Measurements from ENCODE around the gene AHCYL1. TPM values are rescaled to one million over a fixed set of nuclear protein-coding genes. Genes with fewer than 3 reads are reported as not detected.
A peak's percentile ranks its signal among the peaks of the same experiment; 100 is the strongest.
"Not testable (repeated sequence)": the region's sequence is repeated elsewhere in the genome, so short reads cannot be mapped to it uniquely, and the experiment has no call there.

AHCYL1 gene
- 100 to 1,000 TPM; 104 to 123 (median 117) TPM for polyA plus RNA-seq (ENCODE audit: insufficient read length in 3 of 3)
- long read RNA-seq, donor 1, full-length matches to known transcripts, result 17 of 17 reads
- long read RNA-seq, donor 1, partial matches to known transcripts, result 0 of 17 reads
- long read RNA-seq, donor 1, other reads (novel, unspliced or antisense), result 0 of 17 reads
- long read RNA-seq, donor 2, full-length matches to known transcripts, result 14 of 14 reads
- long read RNA-seq, donor 2, partial matches to known transcripts, result 0 of 14 reads
- long read RNA-seq, donor 2, other reads (novel, unspliced or antisense), result 0 of 14 reads
- long read RNA-seq, donor 3, full-length matches to known transcripts, result 36 of 36 reads
- long read RNA-seq, donor 3, partial matches to known transcripts, result 0 of 36 reads
- long read RNA-seq, donor 3, other reads (novel, unspliced or antisense), result 0 of 36 reads
- long read RNA-seq, donor 4, full-length matches to known transcripts, result 18 of 18 reads
- long read RNA-seq, donor 4, partial matches to known transcripts, result 0 of 18 reads
- long read RNA-seq, donor 4, other reads (novel, unspliced or antisense), result 0 of 18 reads
- long read RNA-seq, donor 5, result 0 reads
- long read RNA-seq, donor 6, full-length matches to known transcripts, result 23 of 23 reads
- long read RNA-seq, donor 6, partial matches to known transcripts, result 0 of 23 reads
- long read RNA-seq, donor 6, other reads (novel, unspliced or antisense), result 0 of 23 reads
- long read RNA-seq, donor 7, full-length matches to known transcripts, result 18 of 35 reads
- long read RNA-seq, donor 7, partial matches to known transcripts, result 17 of 35 reads
- long read RNA-seq, donor 7, other reads (novel, unspliced or antisense), result 0 of 35 reads
- long read RNA-seq, donor 8, full-length matches to known transcripts, result 33 of 41 reads
- long read RNA-seq, donor 8, partial matches to known transcripts, result 8 of 41 reads
- long read RNA-seq, donor 8, other reads (novel, unspliced or antisense), result 0 of 41 reads
- long read RNA-seq, donor 9, full-length matches to known transcripts, result 24 of 24 reads
- long read RNA-seq, donor 9, partial matches to known transcripts, result 0 of 24 reads
- long read RNA-seq, donor 9, other reads (novel, unspliced or antisense), result 0 of 24 reads
- long read RNA-seq, donor 10, full-length matches to known transcripts, result 15 of 68 reads
- long read RNA-seq, donor 10, partial matches to known transcripts, result 53 of 68 reads
- long read RNA-seq, donor 10, other reads (novel, unspliced or antisense), result 0 of 68 reads
- long read RNA-seq, donor 11, full-length matches to known transcripts, result 18 of 18 reads
- long read RNA-seq, donor 11, partial matches to known transcripts, result 0 of 18 reads
- long read RNA-seq, donor 11, other reads (novel, unspliced or antisense), result 0 of 18 reads
- long read RNA-seq, donor 12, full-length matches to known transcripts, result 8 of 8 reads
- long read RNA-seq, donor 12, partial matches to known transcripts, result 0 of 8 reads
- long read RNA-seq, donor 12, other reads (novel, unspliced or antisense), result 0 of 8 reads
- long read RNA-seq, donor 13, full-length matches to known transcripts, result 31 of 31 reads
- long read RNA-seq, donor 13, partial matches to known transcripts, result 0 of 31 reads
- long read RNA-seq, donor 13, other reads (novel, unspliced or antisense), result 0 of 31 reads
- long read RNA-seq, donor 14, full-length matches to known transcripts, result 16 of 21 reads
- long read RNA-seq, donor 14, partial matches to known transcripts, result 5 of 21 reads
- long read RNA-seq, donor 14, other reads (novel, unspliced or antisense), result 0 of 21 reads
- long read RNA-seq, donor 15, full-length matches to known transcripts, result 7 of 7 reads
- long read RNA-seq, donor 15, partial matches to known transcripts, result 0 of 7 reads
- long read RNA-seq, donor 15, other reads (novel, unspliced or antisense), result 0 of 7 reads
- long read RNA-seq, donor 16, full-length matches to known transcripts, result 64 of 69 reads
- long read RNA-seq, donor 16, partial matches to known transcripts, result 5 of 69 reads
- long read RNA-seq, donor 16, other reads (novel, unspliced or antisense), result 0 of 69 reads

GRCh38 chr1:109984456-109985246, at the start of gene AHCYL1:
AHCYL1 (plus strand) TSS chr1:109984765; CDS start chr1:109985053, 288 bp downstream.
- DNase-seq (ENCODE audit: extremely low read depth in 1 of 11, low read depth in 9 of 11, low spot score in 4 of 11), result peak; percentile 98 to 100 (median 98)

GRCh38 chr1:109935451-109935900, 49.1 kb upstream of the AHCYL1 start:
- no peak for DNase-seq (ENCODE audit: extremely low read depth in 1 of 11, low read depth in 9 of 11, low spot score in 4 of 11)

GRCh38 chr1:109937738-109938137, 46.8 kb upstream of the AHCYL1 start:
- DNase-seq (ENCODE audit: extremely low read depth in 1 of 11, low read depth in 9 of 11, low spot score in 4 of 11), result no peak

GRCh38 chr1:109938556-109938955, 46.0 kb upstream of the AHCYL1 start:
- DNase-seq (ENCODE audit: extremely low read depth in 1 of 11, low read depth in 9 of 11, low spot score in 4 of 11), result no peak

GRCh38 chr1:109942434-109942833, 42.1 kb upstream of the AHCYL1 start:
- no peak for DNase-seq (ENCODE audit: extremely low read depth in 1 of 11, low read depth in 9 of 11, low spot score in 4 of 11)

GRCh38 chr1:109944541-109944940, 40.0 kb upstream of the AHCYL1 start:
- DNase-seq (ENCODE audit: extremely low read depth in 1 of 11, low read depth in 9 of 11, low spot score in 4 of 11), result no peak

- DNase-seq (ENCODE audit: extremely low read depth in 1 of 11, low read depth in 9 of 11, low spot score in 4 of 11), result no peak
These were observed 38.1 kb upstream of the AHCYL1 start for GRCh38 chr1:109946511-109946910.

GRCh38 chr1:109947582-109948284, 36.8 kb upstream of the AHCYL1 start:
- no peak for DNase-seq (ENCODE audit: extremely low read depth in 1 of 11, low read depth in 9 of 11, low spot score in 4 of 11)

GRCh38 chr1:109948285-109948630, 36.3 kb upstream of the AHCYL1 start:
- DNase-seq (ENCODE audit: extremely low read depth in 1 of 11, low read depth in 9 of 11, low spot score in 4 of 11), result no peak

- DNase-seq (ENCODE audit: extremely low read depth in 1 of 11, low read depth in 9 of 11, low spot score in 4 of 11), result no peak
These were observed 34.5 kb upstream of the AHCYL1 start for GRCh38 chr1:109950038-109950437.

GRCh38 chr1:109950509-109950908, 34.1 kb upstream of the AHCYL1 start:
- no peak for DNase-seq (ENCODE audit: extremely low read depth in 1 of 11, low read depth in 9 of 11, low spot score in 4 of 11)

GRCh38 chr1:109951501-109951900, 33.1 kb upstream of the AHCYL1 start:
- DNase-seq (ENCODE audit: extremely low read depth in 1 of 11, low read depth in 9 of 11, low spot score in 4 of 11), result not testable (repeated sequence)

- DNase-seq (ENCODE audit: extremely low read depth in 1 of 11, low read depth in 9 of 11, low spot score in 4 of 11), result no peak
These were observed 30.5 kb upstream of the AHCYL1 start for GRCh38 chr1:109954041-109954512.

GRCh38 chr1:109959632-109959973, 25.0 kb upstream of the AHCYL1 start:
- DNase-seq (ENCODE audit: extremely low read depth in 1 of 11, low read depth in 9 of 11, low spot score in 4 of 11), result no peak

- DNase-seq (ENCODE audit: extremely low read depth in 1 of 11, low read depth in 9 of 11, low spot score in 4 of 11), result peak in 7 of 11 donors; percentile 22 to 57 (median 36)
These were observed 24.4 kb upstream of the AHCYL1 start for GRCh38 chr1:109959974-109960744.

- DNase-seq (ENCODE audit: extremely low read depth in 1 of 11, low read depth in 9 of 11, low spot score in 4 of 11), result no peak
These were observed 23.8 kb upstream of the AHCYL1 start for GRCh38 chr1:109960745-109961094.
